ENCODE data around the gene GUCY1B1. TPM values are rescaled to one million over a fixed set of nuclear protein-coding genes. Genes with fewer than 3 reads are reported as not detected.

Gene GUCY1B1
- total RNA-seq, 1 donor from 2014 or later, result 13.2 TPM

GRCh38 chr4:155802190-155802959 lies 43.6 kb downstream of the GUCY1B1 start:
- Mint-ChIP-seq H3K27me3 (ENCODE audit: unreplicated experiment) (no peaks in the 10 kb centered on the region), H3K27ac (ENCODE audit: unreplicated experiment) (no peak overlapping the region), H3K9me3 (ENCODE audit: unreplicated experiment) (no peaks in the 10 kb centered on the region), H3K36me3 (ENCODE audit: unreplicated experiment) (peaks cover 26% of the 10 kb centered on the region), H3K4me3 (ENCODE audit: unreplicated experiment) (no peak overlapping the region), H3K4me1 (ENCODE audit: unreplicated experiment) (peaks cover 29% of the 10 kb centered on the region)
- DNase-seq (ENCODE audit: extremely low spot score, unreplicated experiment), result no peak
- TF ChIP-seq CTCF (IDR thresholded peaks at IDR 0.05), result no peak

- no peak for TF ChIP-seq CTCF (IDR thresholded peaks at IDR 0.05)
- H3K27ac Mint-ChIP-seq (ENCODE audit: unreplicated experiment), result peak overlapping the region; percentile 77
- peaks cover 26% of the 10 kb centered on the region for H3K36me3 Mint-ChIP-seq (ENCODE audit: unreplicated experiment)
- no peaks in the 10 kb centered on the region for H3K9me3 Mint-ChIP-seq (ENCODE audit: unreplicated experiment)
- no peaks in the 10 kb centered on the region for H3K27me3 Mint-ChIP-seq (ENCODE audit: unreplicated experiment)
- DNase-seq (ENCODE audit: extremely low spot score, unreplicated experiment), result no peak
- H3K4me3 Mint-ChIP-seq (ENCODE audit: unreplicated experiment), result no peak overlapping the region
- H3K4me1 Mint-ChIP-seq (ENCODE audit: unreplicated experiment), result peaks cover 18% of the 10 kb centered on the region
Observed at GRCh38 chr4:155805016-155805415, 46.2 kb downstream of the GUCY1B1 start.

- H3K9me3 Mint-ChIP-seq (ENCODE audit: unreplicated experiment), result no peaks in the 10 kb centered on the region
- TF ChIP-seq CTCF (IDR thresholded peaks at IDR 0.05), result no peak
Observed at GRCh38 chr4:155807021-155807420, 48.2 kb downstream of the GUCY1B1 start.

GRCh38 chr4:155809835-155810234 lies 51.0 kb downstream of the GUCY1B1 start:
- Mint-ChIP-seq H3K36me3 (ENCODE audit: unreplicated experiment) (peaks cover 11% of the 10 kb centered on the region), H3K27ac (ENCODE audit: unreplicated experiment) (no peak overlapping the region), H3K4me3 (ENCODE audit: unreplicated experiment) (no peak overlapping the region), H3K9me3 (ENCODE audit: unreplicated experiment) (no peaks in the 10 kb centered on the region), H3K4me1 (ENCODE audit: unreplicated experiment) (peaks cover 13% of the 10 kb centered on the region), H3K27me3 (ENCODE audit: unreplicated experiment) (no peaks in the 10 kb centered on the region)
- DNase-seq (ENCODE audit: extremely low spot score, unreplicated experiment), result no peak
- peak; percentile 82 for TF ChIP-seq CTCF (IDR thresholded peaks at IDR 0.05)

More at GRCh38 chr4:155807021-155807420, 48.2 kb downstream of the GUCY1B1 start:
- peaks cover 22% of the 10 kb centered on the region for H3K4me1 Mint-ChIP-seq (ENCODE audit: unreplicated experiment)
- H3K4me3 Mint-ChIP-seq (ENCODE audit: unreplicated experiment), result no peak overlapping the region
- no peak overlapping the region for H3K27ac Mint-ChIP-seq (ENCODE audit: unreplicated experiment)
- H3K27me3 Mint-ChIP-seq (ENCODE audit: unreplicated experiment), result no peaks in the 10 kb centered on the region
- peaks cover 26% of the 10 kb centered on the region for H3K36me3 Mint-ChIP-seq (ENCODE audit: unreplicated experiment)
- no peak for DNase-seq (ENCODE audit: extremely low spot score, unreplicated experiment)

GRCh38 chr4:155811083-155811482 lies 52.3 kb downstream of the GUCY1B1 start:
- Mint-ChIP-seq H3K4me3 (ENCODE audit: unreplicated experiment) (no peak overlapping the region), H3K9me3 (ENCODE audit: unreplicated experiment) (no peaks in the 10 kb centered on the region), H3K36me3 (ENCODE audit: unreplicated experiment) (peaks cover 3% of the 10 kb centered on the region), H3K4me1 (ENCODE audit: unreplicated experiment) (peaks cover 4% of the 10 kb centered on the region), H3K27me3 (ENCODE audit: unreplicated experiment) (no peaks in the 10 kb centered on the region), H3K27ac (ENCODE audit: unreplicated experiment) (no peak overlapping the region)
- TF ChIP-seq CTCF (IDR thresholded peaks at IDR 0.05), result no peak
- no peak for DNase-seq (ENCODE audit: extremely low spot score, unreplicated experiment)
